Urothelium cell line (cell line): ENCODE measurements around the gene DHX30.
"Not testable (repeated sequence)": the region's sequence is repeated elsewhere in the genome, so short reads cannot be mapped to it uniquely, and the experiment has no call there.

ENCODE experiments used
- DNase-seq: peaks from one replicate; pipeline ENCODE4 v3.0.0; 2011; ENCODE audit warnings: low spot score, mixed read lengths
- FAIRE-seq: peaks from 2 replicates; lab custom pipeline; 2011; peaks lifted over from hg19 to GRCh38; lab: Jason Lieb, UNC

The DHX30 gene

GRCh38 chr3:47874438-47874837, 71.5 kb downstream of the DHX30 start:
- DNase-seq (no peak), FAIRE-seq (no peak)

GRCh38 chr3:47874913-47875312, 72.0 kb downstream of the DHX30 start:
- DNase-seq (no peak), FAIRE-seq (no peak)

- DNase-seq, result no peak
Measured at GRCh38 chr3:47877290-47877689, 74.4 kb downstream of the DHX30 start.

GRCh38 chr3:47877719-47878118, 74.8 kb downstream of the DHX30 start:
- FAIRE-seq (no peak), DNase-seq (no peak)

More at GRCh38 chr3:47877290-47877689, 74.4 kb downstream of the DHX30 start:
- no peak for FAIRE-seq

GRCh38 chr3:47882338-47882737, 79.4 kb downstream of the DHX30 start:
- FAIRE-seq (no peak), DNase-seq (no peak)

GRCh38 chr3:47884603-47885002, 81.7 kb downstream of the DHX30 start:
- no peak for DNase-seq
- no peak for FAIRE-seq

GRCh38 chr3:47885168-47885567, 82.2 kb downstream of the DHX30 start:
- DNase-seq (no peak), FAIRE-seq (no peak)

- FAIRE-seq, result not testable (repeated sequence)
Measured at GRCh38 chr3:47887991-47888390, 85.1 kb downstream of the DHX30 start.

GRCh38 chr3:47888986-47889757, 86.2 kb downstream of the DHX30 start:
- DNase-seq (no peak), FAIRE-seq (no peak)

More at GRCh38 chr3:47887991-47888390, 85.1 kb downstream of the DHX30 start:
- DNase-seq, result not testable (repeated sequence)

- no peak for FAIRE-seq
- no peak for DNase-seq
Measured at GRCh38 chr3:47890126-47890827, 87.3 kb downstream of the DHX30 start.

GRCh38 chr3:47890828-47891612, 88.1 kb downstream of the DHX30 start:
- DNase-seq, result no peak
- FAIRE-seq, result no peak

GRCh38 chr3:47891613-47892005, 88.7 kb downstream of the DHX30 start:
- no peak for DNase-seq
- FAIRE-seq, result no peak

GRCh38 chr3:47892286-47893040, 89.5 kb downstream of the DHX30 start:
- no peak for FAIRE-seq
- DNase-seq, result no peak

GRCh38 chr3:47895241-47895640, 92.3 kb downstream of the DHX30 start:
- DNase-seq (no peak), FAIRE-seq (no peak)

GRCh38 chr3:47896736-47897135, 93.8 kb downstream of the DHX30 start:
- no peak for DNase-seq
- no peak for FAIRE-seq

GRCh38 chr3:47897954-47898353, 95.0 kb downstream of the DHX30 start:
- DNase-seq (no peak), FAIRE-seq (no peak)

- FAIRE-seq (no peak), DNase-seq (no peak)
Measured at GRCh38 chr3:47899495-47900108, 96.7 kb downstream of the DHX30 start.
